Activated effector memory CD4-positive, alpha-beta T cell treated with anti-CD3 and anti-CD28 coated beads, Interleukin-2, amount 50 U/mL, for 16 hours (primary cell): ENCODE data around the gene HARBI1.

Source experiments
- DNase-seq: peaks from one replicate; pipeline ENCODE4 v3.0.0-alpha.2; 2020

The HARBI1 gene, protein sequence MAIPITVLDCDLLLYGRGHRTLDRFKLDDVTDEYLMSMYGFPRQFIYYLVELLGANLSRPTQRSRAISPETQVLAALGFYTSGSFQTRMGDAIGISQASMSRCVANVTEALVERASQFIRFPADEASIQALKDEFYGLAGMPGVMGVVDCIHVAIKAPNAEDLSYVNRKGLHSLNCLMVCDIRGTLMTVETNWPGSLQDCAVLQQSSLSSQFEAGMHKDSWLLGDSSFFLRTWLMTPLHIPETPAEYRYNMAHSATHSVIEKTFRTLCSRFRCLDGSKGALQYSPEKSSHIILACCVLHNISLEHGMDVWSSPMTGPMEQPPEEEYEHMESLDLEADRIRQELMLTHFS

DNA sequence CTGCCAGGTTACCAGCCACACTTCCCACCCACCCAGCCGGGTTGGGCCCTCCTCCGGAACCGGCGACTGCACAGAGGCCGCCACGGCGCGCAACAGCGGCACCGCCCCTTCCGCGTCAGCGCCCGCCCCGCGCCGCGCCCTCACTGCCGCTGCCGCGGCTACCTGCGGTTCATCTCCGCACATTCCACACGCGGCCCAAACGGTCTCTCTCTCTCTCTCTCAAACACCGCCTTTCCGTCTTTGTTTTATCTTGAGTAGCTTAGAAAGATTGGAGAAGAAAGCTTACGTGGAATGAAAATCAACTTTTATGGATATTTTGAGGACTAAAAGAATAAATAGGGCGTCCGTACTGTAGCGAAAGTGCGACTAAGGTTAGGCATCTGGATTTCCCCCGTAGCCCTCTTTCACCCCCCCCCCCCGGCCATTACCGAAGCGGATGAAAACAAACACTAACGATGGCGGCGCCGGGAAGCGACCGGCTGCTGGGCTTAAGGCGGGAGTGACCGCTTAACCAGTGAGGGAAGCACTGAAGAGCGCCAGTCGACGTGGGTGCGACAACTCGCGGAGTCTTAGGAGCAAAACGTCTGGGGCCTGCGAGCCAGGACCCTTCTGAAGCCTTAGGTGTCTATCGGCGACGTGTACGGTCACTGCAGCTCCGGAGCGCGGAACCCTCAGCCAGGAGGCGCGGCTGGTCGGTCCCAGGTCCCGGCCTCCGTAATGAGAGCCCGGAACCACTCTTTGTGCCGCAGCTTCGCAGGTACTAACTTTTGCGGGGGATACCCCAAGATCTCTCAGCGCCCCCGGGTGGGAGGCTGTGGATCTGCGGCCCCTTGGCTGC lies at the start of gene HARBI1, which contains the start of gene ATG13:
Gene HARBI1 (minus strand): TSS at position 94 of the 838 bp plus-strand sequence. CDS start 990 bp downstream, outside the sequence.
Gene ATG13 (plus strand): TSS at position 420 of the 838 bp plus-strand sequence. CDS start 26,739 bp downstream, outside the sequence.
- peak; percentile 98 for DNase-seq

DNA sequence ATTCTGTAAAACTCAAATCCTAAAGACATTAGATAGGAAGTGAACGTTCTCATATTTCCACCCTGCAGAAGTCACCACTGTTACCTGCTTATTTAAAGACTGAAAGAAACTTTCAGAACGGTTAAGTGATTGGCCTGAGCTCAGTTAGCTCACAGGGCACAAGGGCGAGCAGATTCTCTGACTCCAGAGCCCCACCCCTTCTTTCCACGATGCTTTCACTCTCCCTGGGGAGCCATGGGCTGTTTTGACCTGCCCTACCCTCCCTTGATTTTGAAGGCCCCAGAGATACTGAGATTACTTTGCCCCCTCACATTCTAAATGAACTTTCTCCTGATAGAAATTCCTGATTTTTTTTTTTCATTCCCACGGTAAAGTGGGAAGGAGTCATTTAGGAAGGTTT lies 49.5 kb upstream of the HARBI1 start:
- DNase-seq: no peak

DNA sequence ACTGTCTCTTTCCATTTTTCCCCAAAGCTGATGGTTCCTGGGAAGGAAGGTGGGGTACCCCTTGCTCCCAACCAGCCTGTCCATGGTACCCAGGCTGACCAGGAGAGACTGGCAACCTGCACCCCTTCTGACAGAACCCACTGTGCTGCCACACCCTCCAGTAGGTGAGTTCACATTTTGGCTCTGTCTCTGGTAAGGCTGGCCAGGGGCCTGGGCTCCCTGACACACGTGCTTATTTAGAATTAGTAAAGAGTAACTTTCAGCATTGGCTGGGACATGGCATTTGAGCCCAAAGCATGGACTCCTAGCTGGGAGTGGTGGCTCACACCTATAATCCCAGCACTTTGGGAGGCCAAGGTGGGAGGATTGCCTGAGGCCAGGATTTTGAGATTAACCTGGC lies 48.3 kb upstream of the HARBI1 start:
- no peak for DNase-seq

DNA sequence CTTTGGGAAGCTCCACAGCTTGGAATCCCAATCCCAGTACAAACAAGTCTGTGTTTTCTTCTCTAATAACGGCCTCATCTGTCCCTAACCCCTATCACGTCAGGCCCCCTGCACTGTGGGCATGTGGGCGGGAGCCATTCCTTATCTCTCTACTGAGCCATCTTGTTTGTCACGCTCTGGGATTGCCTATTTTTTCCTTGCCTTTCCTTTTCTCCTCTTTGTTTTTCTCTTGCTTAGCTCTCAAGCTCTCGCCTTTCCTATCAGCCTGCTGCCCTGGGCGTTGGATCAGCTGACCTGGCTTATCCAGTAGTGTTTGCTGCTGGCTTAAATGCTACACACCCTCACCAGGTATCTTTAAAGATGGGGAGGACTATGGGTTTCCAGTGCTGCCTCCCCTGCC lies 47.6 kb upstream of the HARBI1 start:
- DNase-seq: no peak

DNA sequence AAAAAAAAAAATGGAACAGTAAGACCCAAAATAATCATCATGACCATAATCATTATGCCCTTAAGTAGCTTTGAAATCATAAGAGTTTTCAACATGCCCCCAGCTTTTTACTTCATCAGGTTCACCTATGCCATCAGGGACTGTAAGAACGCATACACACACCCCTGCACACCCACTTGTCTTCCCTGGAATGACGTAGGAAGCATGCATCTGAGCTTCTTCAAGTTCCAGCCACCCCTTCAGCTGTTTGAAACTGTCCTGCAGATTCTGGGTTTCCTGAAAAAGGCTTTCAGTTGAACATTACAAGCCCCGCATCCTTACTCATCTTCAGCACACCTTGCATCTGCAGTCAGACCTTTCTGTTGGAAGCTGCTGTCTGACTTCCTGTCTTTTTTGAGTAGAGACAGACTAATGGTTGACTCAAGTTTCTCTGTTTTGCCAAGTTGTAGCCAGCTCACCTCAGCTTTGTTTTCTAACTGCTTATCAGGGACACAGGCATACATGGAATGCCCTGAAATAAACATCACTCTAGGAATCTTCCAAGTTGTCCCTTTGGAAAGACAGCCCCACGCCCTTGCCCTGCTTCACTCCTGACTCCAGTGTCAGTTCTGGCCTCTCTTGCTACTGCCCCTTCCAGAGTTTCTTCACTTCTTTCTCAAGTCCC lies 46.4 kb upstream of the HARBI1 start:
- no peak for DNase-seq

DNA sequence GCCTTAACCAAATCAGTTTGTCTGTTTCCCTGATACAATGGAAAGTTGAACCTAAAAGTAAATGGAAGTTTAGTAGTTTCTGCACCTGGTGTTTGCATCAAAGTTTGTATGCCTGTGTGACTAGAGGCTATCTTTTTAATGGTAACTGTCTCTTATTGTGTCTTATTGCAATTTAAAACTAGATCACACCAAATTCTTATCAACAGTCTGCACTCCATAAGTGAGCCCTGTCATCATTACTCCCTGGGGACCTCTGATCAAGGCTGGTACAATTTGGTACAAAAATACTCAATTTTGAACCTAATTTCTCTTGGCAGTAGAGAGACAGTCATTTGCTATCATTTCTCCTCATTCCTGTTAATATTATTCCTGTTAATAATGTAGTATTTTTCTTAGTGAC lies 45.3 kb upstream of the HARBI1 start:
- DNase-seq: no peak

DNA sequence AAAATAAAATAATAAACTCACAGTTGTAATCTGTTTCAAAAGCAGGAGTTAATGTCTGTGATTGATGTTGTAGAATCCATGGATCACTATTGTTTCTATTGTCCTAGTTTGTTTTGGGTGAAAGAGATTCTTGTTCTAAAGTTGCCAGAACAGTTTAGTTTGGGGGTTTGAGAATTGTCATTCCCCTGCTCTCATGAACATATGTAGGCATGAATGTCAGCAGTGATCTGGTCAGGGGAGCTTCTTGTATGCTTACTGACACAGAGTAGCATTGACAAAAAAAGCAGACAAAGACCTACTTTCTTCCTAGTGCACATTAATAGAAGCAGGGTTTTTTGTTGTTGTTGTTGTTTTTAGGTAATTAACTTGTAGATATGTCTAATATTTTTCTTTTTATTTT lies 44.8 kb upstream of the HARBI1 start:
- no peak for DNase-seq

DNA sequence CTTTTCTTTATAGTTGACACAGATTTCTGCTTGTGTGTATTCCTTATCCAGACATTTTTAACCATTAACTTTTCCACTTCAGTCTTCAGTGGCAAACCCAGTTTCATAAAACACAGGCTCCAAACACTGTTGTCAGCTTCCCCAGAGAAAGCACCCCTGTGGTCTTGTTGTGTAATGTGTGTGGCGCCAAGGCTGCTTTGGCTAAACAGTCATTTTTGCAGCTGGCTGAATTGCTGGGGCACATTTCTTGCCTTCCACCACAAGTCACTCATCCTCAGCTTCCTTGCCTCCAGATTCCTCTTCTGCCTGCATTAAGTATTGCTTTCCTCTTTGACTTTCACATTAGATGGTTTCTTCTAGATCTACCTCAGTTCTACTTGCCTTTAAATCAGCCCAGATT lies 42.9 kb upstream of the HARBI1 start:
- no peak for DNase-seq

DNA sequence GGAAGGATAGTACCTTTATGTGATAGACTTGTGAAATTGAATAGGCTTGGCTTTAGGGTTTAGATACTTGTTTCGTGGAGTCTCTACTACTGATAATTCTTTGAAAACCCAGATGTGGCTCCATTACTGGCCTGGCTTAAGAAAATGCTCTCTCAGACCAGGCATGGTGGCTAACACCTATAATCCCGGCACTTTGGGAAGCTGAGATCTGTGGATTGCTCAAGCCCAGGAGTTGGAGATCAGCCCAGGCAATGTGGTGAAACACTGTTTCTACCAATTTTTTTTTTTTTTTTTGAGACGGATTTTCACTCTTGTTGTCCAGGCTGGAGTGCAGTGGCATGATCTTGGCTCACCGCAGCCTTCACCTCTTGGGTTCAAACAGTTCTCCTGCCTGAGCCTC lies 41.2 kb upstream of the HARBI1 start:
- DNase-seq: no peak

DNA sequence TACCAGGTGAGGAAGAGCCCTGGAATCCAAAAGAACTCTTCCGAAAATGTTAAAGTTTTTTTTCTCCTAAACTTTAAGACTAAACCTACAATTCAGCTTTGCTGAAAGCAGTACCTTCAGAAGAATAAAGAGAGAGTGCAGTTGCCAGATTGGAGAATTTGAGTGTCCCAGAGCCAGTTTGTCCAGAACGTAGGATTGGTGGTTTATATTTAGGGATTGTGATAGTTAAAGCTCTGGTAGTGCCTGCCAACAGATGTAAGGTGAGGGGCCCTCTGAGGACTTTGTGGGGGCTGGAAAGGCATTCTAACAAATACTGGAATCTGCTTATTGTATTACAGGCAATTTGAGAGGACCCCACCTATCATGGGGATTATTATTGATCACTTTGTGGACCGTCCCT lies 40.2 kb upstream of the HARBI1 start:
- DNase-seq: no peak

DNA sequence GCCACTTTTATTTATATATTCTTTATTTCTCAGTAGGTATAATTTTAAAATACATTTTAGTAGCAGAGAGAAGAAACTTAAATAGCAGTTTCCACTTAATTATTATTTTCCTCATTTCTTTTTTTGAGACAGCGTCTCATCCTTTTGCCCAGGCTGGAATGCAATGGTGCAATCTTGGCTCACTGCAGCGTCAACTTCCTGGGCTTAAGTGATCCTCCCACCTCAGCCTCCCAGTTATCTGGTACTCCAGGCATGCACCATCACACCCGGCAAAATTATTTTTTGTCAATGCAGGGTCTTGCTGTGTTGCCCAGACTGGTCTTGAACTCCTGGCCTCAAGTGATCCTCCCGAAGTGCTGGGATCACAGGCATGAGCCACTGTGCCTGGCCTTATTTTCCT lies 38.6 kb upstream of the HARBI1 start:
- no peak for DNase-seq

DNA sequence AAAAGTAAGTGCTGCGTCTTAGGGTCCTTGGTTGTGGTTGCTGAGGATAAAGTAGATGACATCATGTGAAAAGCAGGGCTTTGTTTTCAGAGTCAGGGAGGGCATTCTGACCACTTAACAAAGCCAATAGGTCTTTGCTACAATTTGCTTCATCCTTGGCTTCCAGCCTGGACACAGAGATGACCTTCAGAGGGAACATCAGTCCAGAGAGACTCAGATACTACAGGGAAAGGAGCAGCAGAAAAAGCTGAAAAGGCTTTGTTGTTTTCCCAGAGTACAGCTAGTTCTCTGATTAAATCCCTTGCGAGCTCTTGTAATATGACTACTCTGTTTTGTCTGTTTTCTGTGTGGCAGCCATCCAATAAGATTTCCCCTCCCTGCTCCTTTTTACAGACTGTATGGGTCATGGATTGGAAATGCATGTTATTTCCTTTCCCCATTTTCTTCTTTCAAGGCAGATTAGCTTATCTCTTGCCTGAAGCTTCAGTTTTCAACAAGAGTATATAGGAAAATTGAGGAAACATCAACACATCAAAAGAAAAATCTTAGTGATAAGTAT lies 32.2 kb upstream of the HARBI1 start:
- DNase-seq: no peak

DNA sequence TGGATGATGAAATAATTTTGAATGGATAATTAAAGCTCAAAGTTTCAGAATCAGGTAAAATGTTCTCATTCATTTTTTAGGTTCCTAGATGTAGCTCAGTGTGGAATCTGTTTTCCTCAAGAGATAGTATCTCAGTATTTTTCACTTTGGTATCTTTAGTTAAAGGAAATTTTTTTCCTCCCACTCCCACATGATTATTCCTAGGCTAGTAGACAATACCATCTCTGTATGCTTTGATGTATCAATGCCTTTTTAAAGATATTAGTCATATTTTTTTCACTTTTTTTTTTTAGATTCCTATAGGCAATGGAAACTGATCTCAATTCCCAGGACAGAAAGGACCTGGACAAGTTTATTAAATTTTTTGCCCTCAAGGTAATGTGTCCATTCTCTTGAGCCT lies 27.0 kb upstream of the HARBI1 start:
- DNase-seq: no peak

DNA sequence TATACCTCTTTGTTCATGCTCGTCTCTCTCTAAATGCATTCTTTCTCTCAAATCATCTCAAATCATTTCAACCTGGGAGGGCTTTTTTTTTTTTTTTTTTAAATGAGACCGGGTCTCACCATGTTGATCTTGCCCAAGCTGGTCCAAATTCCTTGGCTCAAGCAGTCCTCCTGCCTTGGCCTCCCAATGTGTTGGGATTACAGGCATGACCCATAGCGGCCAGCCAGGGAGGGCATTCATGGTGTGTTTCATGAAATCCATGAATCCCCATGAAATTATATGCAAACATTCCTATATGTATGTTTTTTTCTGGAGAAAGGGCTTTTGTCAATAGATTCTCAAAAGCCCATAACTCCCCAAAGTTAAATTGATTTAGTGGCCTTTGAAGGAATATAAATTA lies 26.5 kb upstream of the HARBI1 start:
- no peak for DNase-seq

DNA sequence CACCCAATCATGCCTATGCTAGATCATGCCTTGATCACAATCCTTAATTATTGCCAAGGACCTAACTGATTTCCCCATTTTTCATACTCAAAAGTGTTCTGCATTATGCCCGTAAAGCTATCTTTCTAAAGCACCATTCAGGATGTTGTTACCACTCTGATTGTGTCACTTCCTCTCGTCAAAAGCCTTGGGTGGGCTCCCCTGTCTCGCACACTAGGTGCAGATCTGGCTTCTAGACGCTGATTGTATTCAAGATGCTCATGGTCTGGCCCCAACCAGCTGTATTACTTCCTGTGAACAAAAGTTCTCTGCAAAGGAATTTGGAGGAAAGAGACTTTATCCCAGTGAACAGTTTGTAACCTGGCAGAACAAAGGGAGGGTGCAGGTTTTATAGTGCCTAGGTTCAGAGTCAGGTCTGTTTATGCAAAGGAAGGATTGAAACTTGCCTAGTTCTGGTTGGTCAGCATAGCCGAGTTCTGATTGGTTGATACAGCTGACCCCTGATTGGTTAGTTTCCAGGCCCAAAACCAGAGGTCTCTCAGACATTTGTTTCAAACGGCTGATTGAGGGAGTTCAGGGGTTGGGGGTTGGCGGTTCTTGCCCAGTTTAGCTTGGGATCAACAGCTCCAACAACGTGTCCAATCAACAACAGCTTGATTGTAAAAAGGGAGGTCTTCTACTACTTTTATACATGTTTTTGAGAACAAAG lies 25.8 kb upstream of the HARBI1 start:
- DNase-seq: no peak

DNA sequence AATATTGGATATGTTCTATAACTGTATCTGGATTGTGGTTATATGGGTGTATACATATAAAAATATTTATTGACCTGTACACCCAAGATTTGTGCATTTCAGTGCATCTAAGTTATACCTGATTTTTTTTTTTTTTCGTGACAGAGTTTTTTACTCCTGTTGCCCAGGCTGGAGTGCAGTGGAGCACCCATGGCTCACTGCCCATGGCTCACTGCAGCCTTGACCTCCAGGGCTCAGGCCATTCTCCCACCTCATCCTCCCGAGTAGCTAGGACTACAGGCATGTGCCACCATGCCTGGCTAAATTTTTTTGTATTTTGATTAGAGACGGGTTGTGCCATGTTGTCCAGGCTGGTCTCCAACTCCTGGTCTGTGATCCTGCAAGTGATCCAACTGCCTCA lies 24.6 kb upstream of the HARBI1 start:
- DNase-seq: no peak

DNA sequence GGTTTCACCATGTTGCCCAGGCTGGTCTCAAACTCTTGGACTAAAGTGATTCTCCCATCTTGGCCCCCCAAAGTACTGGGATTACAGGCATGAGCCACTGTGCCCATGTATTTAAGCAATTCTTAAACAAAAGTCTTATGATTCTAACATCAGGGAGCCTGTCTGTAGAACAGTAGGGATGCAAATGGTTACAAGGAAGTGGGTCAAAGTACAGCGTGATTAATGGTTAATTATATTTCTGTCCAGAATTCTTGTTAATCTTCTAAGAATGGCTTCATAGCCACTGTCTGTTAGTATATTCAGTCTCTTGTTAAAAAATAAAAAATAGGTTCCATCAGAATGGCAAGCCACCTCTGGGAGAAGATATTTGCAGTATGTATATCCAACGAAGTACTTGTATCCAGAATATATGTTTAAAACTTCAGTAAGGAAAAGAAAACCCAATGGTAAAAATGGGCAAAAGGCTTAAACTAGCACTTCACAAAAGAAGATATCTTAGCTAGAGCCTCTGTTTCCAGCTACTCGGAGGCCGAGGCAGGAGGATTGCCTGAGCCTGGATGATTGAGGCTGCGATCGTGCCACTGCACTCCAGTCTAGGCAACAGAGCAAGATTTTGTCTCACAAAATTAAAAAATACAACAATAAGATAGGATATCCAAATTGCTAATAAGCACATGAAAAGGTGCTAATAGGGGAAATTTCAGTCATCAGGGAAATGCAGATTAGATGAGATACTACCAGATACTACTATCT lies 23.2 kb upstream of the HARBI1 start:
- no peak for DNase-seq

DNA sequence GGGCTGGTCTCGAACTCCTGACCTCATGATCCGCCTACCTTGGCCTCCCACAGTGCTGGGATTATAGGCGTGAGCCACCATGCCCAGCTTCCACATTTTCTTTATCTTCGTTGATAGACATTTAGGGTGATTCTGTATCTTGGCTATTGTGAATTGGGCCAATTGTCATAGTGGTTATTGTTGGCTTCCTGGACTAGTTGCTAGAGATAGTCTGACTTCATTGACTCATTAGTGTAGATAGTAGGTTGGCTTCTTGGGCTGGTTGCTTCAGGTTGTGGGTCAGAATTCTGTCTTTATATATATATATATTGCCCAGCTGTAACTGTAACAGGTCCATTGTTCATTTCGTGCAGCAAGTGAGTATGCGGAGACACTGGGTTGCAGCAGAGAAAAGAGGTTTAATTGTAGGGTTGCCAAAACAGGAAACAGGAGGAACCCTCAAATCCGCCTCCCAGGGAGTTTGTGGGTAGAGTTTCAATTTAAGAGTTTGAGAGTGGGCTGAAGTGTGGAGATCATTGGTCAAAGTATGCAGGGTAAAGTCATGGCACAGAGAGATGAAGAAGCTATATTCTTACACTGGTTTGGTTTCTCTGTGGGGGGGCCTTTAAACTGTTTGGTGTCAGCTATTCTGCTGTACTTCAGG lies 22.3 kb upstream of the HARBI1 start:
- no peak for DNase-seq

DNA sequence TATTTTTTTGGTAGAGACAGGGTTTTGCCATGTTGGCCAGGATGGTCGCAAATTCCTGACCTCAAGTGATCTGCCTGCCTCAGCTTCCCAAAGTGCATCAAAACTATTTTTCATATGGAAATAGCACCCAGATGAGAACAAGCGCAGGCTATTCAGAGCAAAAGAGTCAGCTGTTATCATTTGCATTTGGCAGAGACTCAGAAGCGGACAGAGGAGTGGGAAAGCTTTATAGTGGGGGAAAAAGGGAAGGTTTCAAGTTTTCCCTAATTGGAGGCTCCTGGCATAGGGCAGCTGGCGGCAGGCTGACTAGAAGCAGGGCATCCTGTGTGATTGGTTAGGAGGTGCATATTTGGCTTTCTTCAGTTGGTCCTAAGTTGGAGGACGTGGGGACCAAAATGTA lies 20.5 kb upstream of the HARBI1 start:
- DNase-seq: no peak

DNA sequence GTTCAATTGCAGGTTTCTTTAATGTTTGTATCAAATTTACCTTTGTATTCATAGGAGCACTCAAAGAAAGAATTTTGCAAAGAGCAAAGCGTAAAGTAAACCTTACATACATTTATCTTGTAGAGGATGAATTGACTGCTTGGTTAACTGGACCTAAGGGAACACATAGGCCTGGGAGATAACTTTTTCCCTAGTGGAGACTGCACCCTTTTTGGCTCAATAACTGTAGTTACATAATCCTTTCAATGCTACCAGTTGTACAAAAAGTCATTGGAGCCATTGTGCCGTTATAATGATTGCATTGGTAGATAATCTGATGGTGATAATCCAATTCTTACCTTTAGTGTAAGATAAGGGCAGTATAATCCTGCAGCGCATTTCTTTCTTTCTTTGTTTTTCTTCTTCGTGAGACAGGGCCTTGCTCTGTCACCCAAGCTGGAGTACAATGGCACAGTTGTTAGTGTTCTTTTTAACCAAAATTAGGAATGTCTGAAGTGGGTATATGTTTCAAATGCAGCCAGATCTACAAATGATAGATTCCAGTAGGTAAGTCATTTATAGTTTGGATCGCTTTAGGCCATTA lies 18.6 kb upstream of the HARBI1 start:
- DNase-seq: no peak
